ENCODE measurements around the gene PLEKHA7.
"Not testable (repeated sequence)": the region's sequence is repeated elsewhere in the genome, so short reads cannot be mapped to it uniquely, and the experiment has no call there.

PLEKHA7 gene

GRCh38 chr11:17010851-17011420, 3.3 kb downstream of the PLEKHA7 start:
- no peak for FAIRE-seq

DNA sequence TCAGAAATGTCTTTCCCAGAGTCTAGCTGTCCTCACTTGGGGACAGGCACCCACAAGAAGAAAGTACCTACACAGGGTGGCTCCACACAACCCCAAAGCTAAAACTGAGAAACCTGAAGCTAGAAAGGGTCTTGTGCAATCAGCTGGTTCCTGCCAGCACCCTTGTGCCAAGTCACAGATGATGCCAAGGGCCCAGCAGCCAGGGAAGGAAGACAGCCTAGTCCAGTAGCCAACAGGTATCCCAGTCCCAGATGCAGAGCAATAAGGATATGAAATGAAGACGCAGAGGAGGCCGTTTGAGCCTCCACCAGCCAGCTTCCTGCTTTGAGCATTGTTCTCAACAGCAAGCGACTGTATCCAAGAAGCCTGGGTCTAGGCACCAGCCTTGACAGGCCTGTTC, 6.1 kb downstream of the PLEKHA7 start:
- no peak for FAIRE-seq

GRCh38 chr11:17005646-17006045, 8.6 kb downstream of the PLEKHA7 start:
- FAIRE-seq, result no peak

- no peak for FAIRE-seq
Measured at GRCh38 chr11:17004486-17005148, 9.6 kb downstream of the PLEKHA7 start.

DNA sequence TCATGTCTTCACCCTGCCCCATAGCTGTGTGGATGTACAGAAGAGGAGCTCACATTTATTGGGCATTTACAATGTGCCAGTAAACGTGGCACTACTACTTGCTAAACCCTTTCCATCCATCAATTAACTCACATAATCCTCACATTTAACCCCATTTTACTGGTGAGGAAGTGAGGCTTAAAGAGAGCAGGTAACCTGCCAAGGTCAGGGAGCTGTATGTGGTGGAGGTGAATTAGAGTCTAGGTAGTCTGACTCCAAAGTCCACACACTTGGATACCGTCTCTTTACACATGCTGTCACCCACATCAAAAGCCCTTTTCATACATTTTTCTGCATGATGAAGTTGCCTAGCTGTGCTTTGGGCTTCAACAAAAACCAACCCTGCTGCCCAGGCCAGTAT, 10.8 kb downstream of the PLEKHA7 start:
- no peak for FAIRE-seq

- no peak for FAIRE-seq
Measured at GRCh38 chr11:17002543-17002942, 11.7 kb downstream of the PLEKHA7 start.

- FAIRE-seq, result no peak
Measured at GRCh38 chr11:17001806-17002205, 12.4 kb downstream of the PLEKHA7 start.

DNA sequence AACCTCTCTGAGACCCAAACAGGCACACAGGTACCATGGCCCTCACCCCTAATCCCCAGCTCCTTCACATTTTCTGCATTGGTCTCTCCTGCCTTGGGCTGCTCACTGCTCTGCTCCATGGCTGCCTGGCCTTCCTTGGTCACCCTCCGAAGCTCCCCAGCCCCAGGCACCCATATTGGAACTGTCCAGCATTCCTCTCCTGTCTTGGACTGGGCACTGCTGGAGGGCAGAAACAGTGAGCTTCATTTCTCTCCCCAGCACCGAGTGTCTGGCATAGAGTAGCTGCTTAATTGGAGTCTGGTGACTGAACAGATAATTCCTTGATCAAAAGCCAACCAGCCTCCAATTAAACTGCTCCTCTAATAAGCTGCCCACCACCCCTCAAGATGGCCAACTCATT, 13.2 kb downstream of the PLEKHA7 start:
- no peak for FAIRE-seq

GRCh38 chr11:17000253-17000652, 14.0 kb downstream of the PLEKHA7 start:
- not testable (repeated sequence) for FAIRE-seq

DNA sequence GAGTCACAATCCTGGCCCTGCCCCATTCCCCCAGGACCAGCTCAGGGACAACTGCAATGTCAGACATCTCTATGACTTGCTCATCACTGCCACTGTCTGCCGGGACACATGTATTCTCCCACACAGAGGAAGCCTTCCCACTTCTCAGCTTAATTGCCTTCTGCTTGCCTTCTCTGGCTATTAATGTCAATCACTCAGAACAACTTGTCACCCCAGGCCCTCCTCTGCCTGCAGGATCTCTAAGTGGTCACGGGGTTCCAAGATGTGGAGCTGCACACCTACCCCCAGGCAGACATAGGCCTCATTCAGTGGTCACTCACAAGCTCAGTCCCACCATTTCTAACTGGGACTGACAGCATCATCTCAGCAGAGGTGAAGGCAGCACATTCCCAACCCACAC, 15.1 kb downstream of the PLEKHA7 start:
- no peak for FAIRE-seq

GRCh38 chr11:16997624-16998023, 16.6 kb downstream of the PLEKHA7 start:
- FAIRE-seq, result no peak

DNA sequence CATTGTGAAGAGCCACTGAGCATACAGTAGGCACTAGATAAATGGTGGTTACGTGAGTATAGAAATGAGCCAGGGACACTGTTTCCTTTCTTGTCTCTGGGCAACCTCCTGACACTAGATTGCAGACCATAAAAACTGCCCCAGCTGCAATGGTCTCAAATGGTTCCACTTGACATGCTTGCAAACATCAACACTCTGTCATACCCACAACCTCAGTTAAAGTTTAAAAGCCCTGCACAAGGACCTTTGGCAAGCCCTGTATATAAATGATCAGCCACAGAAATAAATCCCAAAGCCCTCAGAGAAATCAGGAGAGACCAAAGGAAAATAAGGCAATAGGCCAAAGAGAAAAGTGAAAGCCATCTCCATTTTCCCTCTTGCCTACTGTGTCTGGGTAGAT, 20.7 kb downstream of the PLEKHA7 start:
- FAIRE-seq, result no peak

- no peak for FAIRE-seq
Measured at GRCh38 chr11:16992846-16993245, 21.4 kb downstream of the PLEKHA7 start.

DNA sequence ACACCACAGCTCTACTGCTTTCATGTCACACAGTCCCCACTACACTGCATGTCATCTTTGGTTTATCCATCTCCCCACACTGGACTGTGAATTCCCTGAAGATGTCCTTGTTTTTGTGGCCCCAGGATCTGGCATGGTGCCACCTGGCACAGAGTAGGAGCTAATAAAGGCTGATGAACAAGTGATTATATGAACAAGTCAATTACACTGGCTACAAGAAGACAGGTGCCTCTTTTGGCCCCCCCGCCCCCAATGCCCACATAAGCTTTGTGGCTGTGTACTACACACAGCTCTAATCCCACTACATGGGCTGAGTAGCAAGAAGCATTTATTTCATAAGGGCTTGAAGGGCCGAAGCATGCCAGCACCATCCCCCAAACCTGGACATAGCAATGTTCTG, 24.7 kb downstream of the PLEKHA7 start:
- no peak for FAIRE-seq

DNA sequence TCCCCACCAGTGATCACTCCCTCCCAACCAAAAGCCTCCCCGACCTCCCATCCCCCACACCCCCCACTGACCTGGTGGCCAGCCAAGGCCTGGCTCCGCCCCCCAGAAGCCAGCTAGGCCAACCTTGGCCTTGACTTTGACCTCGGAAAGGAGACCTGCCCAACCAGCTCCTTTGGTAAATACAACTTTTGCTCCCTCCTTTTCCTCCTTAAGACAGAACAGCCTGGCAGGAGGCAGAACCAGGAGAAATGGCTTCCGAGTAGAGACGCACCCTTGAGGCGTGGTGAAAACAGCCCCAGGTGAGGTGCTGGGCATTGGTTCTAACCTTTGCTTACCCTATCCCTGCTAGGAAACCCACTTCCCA, 27.0 kb downstream of the PLEKHA7 start:
- FAIRE-seq, result no peak

GRCh38 chr11:16986434-16987204, 27.6 kb downstream of the PLEKHA7 start:
- FAIRE-seq, result no peak

GRCh38 chr11:16985297-16985696, 28.9 kb downstream of the PLEKHA7 start:
- no peak for FAIRE-seq

DNA sequence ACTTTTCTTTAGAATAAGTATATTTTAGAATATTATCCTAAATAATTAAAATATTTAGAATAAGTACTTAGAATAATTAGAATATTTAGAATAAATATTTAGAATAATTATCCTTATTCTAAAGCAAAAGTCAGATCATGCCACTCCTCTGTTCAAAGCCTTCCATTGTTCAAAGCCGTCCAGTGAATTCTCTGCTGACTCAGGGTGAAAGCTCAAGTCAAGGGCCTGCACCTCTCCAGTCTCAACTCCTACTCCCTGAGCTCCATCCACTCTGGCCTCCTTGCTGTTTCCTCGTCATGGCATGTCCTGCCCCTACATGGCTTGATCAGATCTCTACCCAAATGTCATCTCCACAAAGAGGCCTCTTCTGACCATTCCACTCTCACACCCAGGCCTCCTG, 30.0 kb downstream of the PLEKHA7 start:
- no peak for FAIRE-seq

GRCh38 chr11:16982809-16983208, 31.4 kb downstream of the PLEKHA7 start:
- FAIRE-seq, result no peak

DNA sequence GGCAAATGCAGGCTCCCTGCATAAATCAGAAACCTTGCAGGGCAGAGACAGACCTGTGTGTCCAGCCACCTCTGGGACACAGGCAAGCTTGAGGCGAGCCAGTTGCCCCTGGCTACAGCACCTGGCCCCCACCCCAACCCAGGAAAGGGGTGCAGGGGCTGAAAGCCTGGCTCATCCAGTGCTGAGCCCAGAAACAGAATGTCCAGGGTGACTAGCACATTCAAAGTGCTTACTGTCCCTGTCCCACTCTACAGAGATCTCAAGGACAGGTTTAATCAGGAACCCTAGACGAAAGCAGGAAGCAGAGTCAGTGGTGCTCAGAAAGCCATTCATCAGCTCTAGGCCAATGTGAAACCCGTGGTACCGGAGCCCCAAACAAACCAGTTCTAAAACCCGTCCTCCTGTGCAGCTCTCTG, 31.9 kb downstream of the PLEKHA7 start:
- no peak for FAIRE-seq

DNA sequence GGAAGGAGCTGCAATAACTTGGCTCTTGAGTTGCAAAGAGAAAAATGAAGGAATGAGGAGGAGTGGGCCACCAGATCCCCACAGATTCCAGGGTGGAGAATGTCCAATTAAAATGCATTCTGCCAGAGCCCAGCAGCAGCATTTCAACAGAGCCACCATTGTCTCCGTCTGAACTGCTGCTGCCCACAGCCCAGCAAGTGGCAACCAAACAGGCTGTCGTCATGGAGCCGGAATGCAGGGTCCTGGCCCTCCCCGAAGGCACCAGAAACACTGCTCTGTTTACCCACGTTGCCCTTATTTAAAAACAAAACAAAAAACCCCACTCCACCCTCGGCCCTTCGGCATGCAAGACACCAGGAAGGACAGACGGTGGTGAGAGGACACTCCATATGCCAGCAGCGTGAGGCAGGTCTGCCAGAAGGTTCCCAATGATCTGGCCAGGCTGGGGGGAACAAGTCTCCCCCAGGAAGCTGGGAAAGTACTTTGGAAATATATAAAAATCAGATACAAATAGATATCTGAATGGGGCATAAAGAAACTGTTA, 32.5 kb downstream of the PLEKHA7 start:
- no peak for FAIRE-seq

DNA sequence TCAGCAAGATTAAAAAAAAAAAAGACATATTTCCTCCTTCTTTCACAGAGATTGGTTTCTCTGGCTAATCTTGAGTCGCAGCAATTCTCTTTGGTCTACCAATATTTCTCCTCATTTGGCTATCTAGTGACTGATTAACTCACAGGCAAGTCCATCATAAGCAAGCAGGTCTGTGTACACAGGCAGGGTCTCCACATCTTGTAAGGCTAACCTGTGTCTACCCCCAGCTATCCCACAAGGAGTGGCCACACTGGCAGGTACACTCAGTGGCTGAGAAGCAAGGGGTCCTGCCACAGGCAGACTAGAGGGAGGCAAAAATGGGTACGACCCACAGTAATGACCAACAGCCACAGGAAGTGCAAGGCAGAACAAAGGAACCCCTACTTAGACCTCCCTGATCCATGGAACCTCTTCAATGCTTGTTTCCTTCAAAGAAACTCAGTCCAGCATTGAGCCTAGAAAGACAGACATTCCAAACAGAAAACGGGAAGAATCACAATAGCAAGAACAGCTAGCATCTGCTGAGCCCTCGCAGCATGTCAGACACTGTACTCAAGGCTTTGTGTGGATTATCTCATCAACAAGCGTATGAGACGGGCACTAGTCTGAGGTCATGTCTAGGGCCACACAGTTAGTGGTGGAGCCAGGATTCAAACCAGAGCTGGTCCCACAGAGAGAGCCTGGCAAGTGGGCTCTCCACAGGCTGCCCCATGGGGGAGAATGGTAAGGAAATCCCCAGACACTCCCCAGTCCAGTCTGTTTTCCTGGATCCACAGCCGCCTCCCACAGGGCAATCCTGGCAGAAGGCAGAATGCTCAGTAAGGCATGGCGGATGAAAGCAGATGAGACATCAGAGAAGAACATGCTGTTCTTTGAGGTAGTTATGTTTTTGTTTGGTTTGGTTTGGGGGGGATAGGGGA, 34.3 kb downstream of the PLEKHA7 start:
- no peak for FAIRE-seq

- FAIRE-seq, result no peak
Measured at GRCh38 chr11:16977994-16978315, 36.3 kb downstream of the PLEKHA7 start.
